GM18502 (cell line): Measurements from ENCODE around the gene GNRHR.
A peak's percentile ranks its signal among the peaks of the same experiment; 100 is the strongest.
"Not testable (repeated sequence)": the region's sequence is repeated elsewhere in the genome, so short reads cannot be mapped to it uniquely, and the experiment has no call there.

Experiments used
- ATAC-seq: cut with Tn5 transposase; IDR thresholded peaks from one replicate; pipeline ENCODE4 v1.9.1; 2021; ENCODE audit warnings: mild to moderate bottlenecking; ENCODE audit not compliant: unreplicated experiment, poor library complexity

Gene GNRHR

DNA sequence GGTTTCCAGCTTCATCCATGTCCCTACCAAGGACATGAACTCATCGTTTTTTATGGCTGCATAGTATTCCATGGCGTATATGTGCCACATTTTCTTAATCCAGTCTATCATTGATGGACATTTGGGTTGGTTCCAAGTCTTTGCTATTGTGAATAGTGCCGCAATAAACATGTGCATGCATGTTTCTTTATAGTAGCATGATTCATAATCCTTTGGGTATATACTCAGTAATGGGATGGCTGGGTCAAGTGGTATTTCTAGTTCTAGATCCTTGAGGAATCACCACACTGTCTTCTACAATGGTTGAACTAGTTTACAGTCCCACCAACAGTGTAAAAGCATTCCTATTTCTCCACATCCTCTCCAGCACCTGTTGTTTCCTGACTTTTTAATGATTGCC, 23.7 kb downstream of the GNRHR start:
- not testable (repeated sequence) for ATAC-seq

GRCh38 chr4:67727124-67727850, 26.9 kb downstream of the GNRHR start:
- ATAC-seq: no peak

DNA sequence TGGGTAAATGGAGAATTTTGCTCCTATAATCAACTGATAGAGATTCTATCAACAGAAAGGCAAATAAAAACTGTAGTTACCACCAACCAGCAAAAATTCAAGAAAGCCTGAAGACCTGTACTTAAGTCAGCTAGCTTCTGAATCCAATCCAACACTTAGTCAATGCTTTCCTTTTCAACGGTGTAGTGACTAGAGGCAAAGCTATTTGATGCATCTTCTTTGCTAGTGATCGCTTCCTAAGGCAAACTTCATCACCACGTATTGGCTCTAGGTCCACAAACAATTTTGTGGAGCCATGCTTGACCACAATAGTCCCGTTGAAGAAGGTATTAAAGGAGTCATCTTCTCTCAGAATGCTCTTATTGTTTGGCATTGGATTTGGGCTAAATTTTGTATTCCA, 28.2 kb downstream of the GNRHR start:
- no peak for ATAC-seq

DNA sequence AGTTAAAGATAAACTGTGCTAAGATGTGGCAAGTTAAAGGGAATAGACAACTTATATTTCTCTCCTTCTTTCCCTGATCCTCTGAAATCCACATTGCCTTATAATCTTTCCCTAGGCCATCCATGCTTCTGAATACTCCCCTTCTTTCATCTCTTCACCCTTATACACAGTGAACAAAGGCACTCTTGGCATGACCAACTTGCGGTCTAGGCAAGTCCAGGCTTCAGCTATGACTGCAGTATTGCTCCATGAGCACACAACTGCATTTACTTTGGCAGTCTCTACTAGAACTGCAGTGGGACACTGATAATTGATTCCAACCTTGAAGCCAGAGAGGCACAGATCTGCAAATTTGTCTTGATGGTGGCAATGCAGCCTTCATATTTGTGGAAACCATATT, 29.1 kb downstream of the GNRHR start:
- ATAC-seq: no peak

DNA sequence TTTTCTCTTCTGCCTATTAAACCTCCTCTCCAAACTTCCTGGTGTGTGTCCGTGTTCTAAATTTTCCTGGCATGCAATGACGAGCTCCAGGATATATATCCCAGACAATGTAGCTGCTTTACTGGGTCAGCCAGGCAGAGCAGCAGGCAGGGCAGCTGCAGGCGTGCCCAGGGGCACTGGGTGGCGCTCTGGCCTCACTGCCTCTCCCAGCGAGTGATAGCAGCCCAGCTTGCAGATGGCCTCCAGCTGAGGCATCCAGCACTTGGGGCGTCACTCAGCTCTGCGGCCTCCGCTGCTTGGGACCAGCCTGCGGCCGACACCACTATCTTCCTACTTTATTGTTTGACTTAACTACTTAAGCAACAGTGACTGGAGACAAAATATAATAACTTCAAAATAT, 30.2 kb downstream of the GNRHR start:
- ATAC-seq: no peak

DNA sequence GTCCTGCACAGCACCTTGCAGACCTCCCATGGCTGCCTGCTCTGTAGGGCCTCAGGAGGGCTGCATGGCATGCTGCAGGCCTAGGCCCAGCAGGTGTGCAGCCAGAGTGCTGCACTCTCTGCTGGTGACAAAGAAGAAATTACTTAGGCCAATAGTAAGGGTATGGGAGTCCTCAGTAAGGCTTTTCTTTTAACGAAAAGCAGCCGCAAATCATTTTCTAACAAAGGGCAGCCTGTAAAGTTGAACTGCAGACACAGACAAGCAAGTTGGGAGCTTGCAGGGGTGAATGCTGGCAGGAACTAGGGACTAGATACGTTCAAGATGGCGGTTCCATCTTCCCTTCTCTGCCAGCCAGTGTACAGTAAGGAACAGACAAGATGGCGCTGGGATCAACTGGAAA, 30.8 kb downstream of the GNRHR start:
- no peak for ATAC-seq

- no peak for ATAC-seq
Observed at GRCh38 chr4:67721770-67722597, 32.2 kb downstream of the GNRHR start.

DNA sequence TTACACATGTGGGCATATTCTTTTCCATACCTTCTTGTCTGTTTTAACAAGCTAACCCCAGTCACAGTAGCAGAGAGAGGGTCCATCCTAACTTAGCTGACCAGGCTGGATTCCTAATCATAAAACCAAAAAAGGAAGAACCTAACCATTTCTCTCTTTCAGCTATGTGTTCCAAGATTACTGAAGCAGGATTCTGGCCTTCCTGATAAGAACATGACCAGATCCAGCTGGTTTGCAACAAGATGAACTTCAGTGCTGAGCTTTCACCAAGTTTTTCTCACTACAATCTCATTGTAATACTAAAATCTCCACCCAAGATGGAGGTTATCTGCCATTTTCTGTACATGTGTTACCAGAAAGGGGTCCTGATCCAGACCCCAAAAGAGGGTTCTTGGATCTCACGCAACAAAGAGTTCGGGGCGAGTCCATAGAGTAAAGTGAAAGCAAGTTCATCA, 32.8 kb downstream of the GNRHR start:
- no peak for ATAC-seq

GRCh38 chr4:67719953-67720617, 34.1 kb downstream of the GNRHR start:
- no peak for ATAC-seq

GRCh38 chr4:67718848-67719247, 35.3 kb downstream of the GNRHR start:
- ATAC-seq: no peak

GRCh38 chr4:67717586-67717985, 36.6 kb downstream of the GNRHR start:
- ATAC-seq: no peak

GRCh38 chr4:67714955-67715354, 39.2 kb downstream of the GNRHR start:
- ATAC-seq: no peak

- ATAC-seq: peak; percentile 75
Observed at GRCh38 chr4:67714248-67714583, 40.0 kb downstream of the GNRHR start.

GRCh38 chr4:67713529-67714247, 40.5 kb downstream of the GNRHR start:
- no peak for ATAC-seq

- no peak for ATAC-seq
Observed at GRCh38 chr4:67712650-67713528, 41.3 kb downstream of the GNRHR start.

GRCh38 chr4:67712000-67712625, 42.1 kb downstream of the GNRHR start:
- ATAC-seq: no peak

- ATAC-seq: not testable (repeated sequence)
Observed at GRCh38 chr4:67706682-67707081, 47.5 kb downstream of the GNRHR start.

DNA sequence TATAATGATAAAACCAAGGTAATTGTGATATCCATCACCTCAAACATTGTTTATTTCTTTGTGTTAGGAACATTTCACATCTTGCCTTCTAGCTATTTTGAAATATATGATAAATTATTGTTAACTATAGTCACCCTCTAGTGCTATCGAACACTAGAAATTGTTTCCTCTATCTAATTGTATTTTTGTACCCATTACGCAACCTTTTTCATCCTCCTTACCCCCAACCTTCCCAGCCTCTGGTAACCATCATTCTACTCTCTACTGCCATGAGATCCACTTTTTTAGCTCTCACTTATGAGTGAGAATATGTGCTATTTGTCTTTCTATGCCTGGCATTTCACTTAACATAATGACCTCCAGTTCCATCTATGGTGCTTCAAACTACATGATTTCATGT, 49.3 kb downstream of the GNRHR start:
- ATAC-seq: no peak

DNA sequence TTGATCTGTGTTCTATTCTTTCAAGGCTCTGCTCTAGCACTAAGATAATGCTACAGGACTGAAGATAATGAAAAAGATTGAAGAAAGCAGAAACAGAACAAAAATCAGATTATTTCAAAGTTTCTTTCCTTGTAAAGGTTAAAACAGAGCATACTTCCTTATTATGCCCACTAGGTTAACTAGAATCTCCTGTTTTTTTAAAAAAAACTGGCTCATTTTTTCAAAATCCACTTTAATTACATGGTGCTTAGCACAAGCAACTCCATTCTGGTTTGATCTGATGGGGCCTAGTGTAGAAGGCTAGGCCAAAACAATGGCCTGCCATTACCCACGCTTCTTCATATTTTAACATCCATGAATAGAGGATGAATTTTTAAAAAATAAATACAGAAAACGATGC, 52.0 kb downstream of the GNRHR start:
- ATAC-seq: no peak
